ENCODE measurements around the gene HOXC10.

DNA sequence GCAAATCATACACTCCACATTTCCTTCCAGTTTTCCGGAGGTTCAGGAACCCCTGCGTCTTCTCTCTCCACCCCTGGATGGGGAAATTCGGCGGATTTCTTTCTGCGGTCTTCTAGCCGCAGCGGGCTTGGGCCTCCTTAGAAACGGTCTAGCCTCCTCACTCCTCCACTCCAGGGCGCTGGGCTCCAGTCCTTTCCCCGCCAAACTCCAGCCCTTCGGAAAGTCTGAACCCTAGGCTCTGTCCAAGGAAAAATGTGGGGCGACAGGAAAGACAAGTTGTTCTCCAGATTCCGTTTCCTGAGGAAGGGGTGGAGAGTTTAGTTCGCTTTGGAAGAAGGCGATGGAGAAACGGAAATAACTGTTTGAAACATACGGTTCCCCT, 1.4 kb upstream of the HOXC10 start:
- TF ChIP-seq YY1 (IDR thresholded peaks at IDR 0.05; ENCODE audit: low read depth, low read length): no peak
- TF ChIP-seq CTCF (IDR thresholded peaks at IDR 0.05 in 2 of 3, conservative IDR thresholded peaks at IDR 0.05 in 1 of 3; ENCODE audit: control insufficient read depth in 2 of 3, extremely low read depth in 1 of 3, insufficient read depth in 1 of 3, low read depth in 3 of 3, low read length in 3 of 3): no peak
- no peak for TF ChIP-seq BHLHE40 (IDR thresholded peaks at IDR 0.05; ENCODE audit: borderline replicate concordance in 1 of 2, low read depth in 2 of 2, low read length in 1 of 2)
- no peak for TF ChIP-seq FOS (IDR thresholded peaks at IDR 0.05; ENCODE audit: borderline replicate concordance, extremely low read depth, insufficient read length)
- TF ChIP-seq POLR2A (IDR thresholded peaks at IDR 0.05; ENCODE audit: low read depth, low read length): no peak
- TF ChIP-seq, protein P1, sequence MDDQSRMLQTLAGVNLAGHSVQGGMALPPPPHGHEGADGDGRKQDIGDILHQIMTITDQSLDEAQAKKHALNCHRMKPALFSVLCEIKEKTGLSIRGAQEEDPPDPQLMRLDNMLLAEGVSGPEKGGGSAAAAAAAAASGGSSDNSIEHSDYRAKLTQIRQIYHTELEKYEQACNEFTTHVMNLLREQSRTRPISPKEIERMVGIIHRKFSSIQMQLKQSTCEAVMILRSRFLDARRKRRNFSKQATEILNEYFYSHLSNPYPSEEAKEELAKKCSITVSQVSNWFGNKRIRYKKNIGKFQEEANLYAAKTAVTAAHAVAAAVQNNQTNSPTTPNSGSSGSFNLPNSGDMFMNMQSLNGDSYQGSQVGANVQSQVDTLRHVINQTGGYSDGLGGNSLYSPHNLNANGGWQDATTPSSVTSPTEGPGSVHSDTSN (IDR thresholded peaks at IDR 0.05; ENCODE audit: insufficient replicate concordance, low read depth, low read length): no peak
- TF ChIP-seq SPI1 (IDR thresholded peaks at IDR 0.05; ENCODE audit: borderline replicate concordance, insufficient read depth, low read depth, low read length): no peak
- TF ChIP-seq EZH2 (IDR thresholded peaks at IDR 0.05; ENCODE audit: borderline replicate concordance, control insufficient read depth, low read depth, low read length): no peak
- TF ChIP-seq, protein P2, sequence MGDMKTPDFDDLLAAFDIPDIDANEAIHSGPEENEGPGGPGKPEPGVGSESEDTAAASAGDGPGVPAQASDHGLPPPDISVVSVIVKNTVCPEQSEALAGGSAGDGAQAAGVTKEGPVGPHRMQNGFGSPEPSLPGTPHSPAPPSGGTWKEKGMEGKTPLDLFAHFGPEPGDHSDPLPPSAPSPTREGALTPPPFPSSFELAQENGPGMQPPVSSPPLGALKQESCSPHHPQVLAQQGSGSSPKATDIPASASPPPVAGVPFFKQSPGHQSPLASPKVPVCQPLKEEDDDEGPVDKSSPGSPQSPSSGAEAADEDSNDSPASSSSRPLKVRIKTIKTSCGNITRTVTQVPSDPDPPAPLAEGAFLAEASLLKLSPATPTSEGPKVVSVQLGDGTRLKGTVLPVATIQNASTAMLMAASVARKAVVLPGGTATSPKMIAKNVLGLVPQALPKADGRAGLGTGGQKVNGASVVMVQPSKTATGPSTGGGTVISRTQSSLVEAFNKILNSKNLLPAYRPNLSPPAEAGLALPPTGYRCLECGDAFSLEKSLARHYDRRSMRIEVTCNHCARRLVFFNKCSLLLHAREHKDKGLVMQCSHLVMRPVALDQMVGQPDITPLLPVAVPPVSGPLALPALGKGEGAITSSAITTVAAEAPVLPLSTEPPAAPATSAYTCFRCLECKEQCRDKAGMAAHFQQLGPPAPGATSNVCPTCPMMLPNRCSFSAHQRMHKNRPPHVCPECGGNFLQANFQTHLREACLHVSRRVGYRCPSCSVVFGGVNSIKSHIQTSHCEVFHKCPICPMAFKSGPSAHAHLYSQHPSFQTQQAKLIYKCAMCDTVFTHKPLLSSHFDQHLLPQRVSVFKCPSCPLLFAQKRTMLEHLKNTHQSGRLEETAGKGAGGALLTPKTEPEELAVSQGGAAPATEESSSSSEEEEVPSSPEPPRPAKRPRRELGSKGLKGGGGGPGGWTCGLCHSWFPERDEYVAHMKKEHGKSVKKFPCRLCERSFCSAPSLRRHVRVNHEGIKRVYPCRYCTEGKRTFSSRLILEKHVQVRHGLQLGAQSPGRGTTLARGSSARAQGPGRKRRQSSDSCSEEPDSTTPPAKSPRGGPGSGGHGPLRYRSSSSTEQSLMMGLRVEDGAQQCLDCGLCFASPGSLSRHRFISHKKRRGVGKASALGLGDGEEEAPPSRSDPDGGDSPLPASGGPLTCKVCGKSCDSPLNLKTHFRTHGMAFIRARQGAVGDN (IDR thresholded peaks at IDR 0.05): no peak
